OCI-LY1 (cell line): ENCODE data around the gene TNS3.

Experiments used
- H2AFZ ChIP-seq: fragments of 200-600 bp; sonication (generic), shearing (Covaris generic); 2 replicates; pipeline ENCODE4 v1.6.0; 2014; ENCODE audit warnings: antibody characterized with exemption, mild to moderate bottlenecking, low read length
- H3F3A ChIP-seq: fragments of 200-600 bp; sonication (generic), shearing (Covaris generic); 2 replicates; pipeline ENCODE4 v1.6.0; 2014; ENCODE audit warnings: mild to moderate bottlenecking, antibody characterized with exemption, low read length, moderate library complexity; ENCODE audit not compliant: insufficient read depth
- H3K27ac ChIP-seq: fragments of 200-600 bp; sonication (generic); 2 replicates; pipeline ENCODE4 v1.5.1; 2014; ENCODE audit warnings: low read length, mixed run types, mild to moderate bottlenecking, low read depth; ENCODE audit not compliant: poor library complexity, severe bottlenecking
- H3K27me3 ChIP-seq: fragments of 200-600 bp; sonication (generic); 2 replicates; pipeline ENCODE4 v1.6.0; 2014; ENCODE audit warnings: antibody characterized with exemption, mild to moderate bottlenecking, low read length, moderate library complexity; ENCODE audit not compliant: insufficient read depth
- H3K36me3 ChIP-seq: fragments of 200-600 bp; sonication (generic); 2 replicates; pipeline ENCODE4 v1.6.1; 2014; ENCODE audit warnings: mild to moderate bottlenecking, antibody characterized with exemption, low read length, moderate library complexity, mixed read lengths; ENCODE audit not compliant: insufficient read depth
- H3K4me1 ChIP-seq: fragments of 200-600 bp; sonication (generic); 2 replicates; pipeline ENCODE4 v1.5.1; 2014; ENCODE audit warnings: mild to moderate bottlenecking, low read length, moderate library complexity; ENCODE audit not compliant: insufficient read depth, severe bottlenecking
- H3K4me2 ChIP-seq: fragments of 200-600 bp; sonication (generic), shearing (Covaris generic); 2 replicates; pipeline ENCODE4 v1.6.1; 2014; ENCODE audit warnings: low read length
- H3K4me3 ChIP-seq: fragments of 200-600 bp; sonication (generic); 2 replicates; pipeline ENCODE4 v1.5.1; 2014; ENCODE audit warnings: low read length, low read depth, mild to moderate bottlenecking, mixed read lengths; ENCODE audit not compliant: poor library complexity, severe bottlenecking
- H3K79me2 ChIP-seq: fragments of 200-600 bp; shearing (Covaris generic); 2 replicates; pipeline ENCODE4 v1.6.1; 2016; ENCODE audit warnings: mixed run types, low read length, mixed read lengths; ENCODE audit not compliant: insufficient read depth
- H3K9ac ChIP-seq: fragments of 200-600 bp; sonication (generic), shearing (Covaris generic); 2 replicates; pipeline ENCODE4 v1.6.1; 2014; ENCODE audit warnings: mild to moderate bottlenecking, low read length, mixed read lengths
- H3K9me2 ChIP-seq: fragments of 200-600 bp; sonication (generic), shearing (Covaris generic); 2 replicates; pipeline ENCODE4 v1.6.1; 2014; ENCODE audit warnings: low read depth, mild to moderate bottlenecking, low read length, mixed read lengths
- H3K9me3 ChIP-seq: fragments of 200-600 bp; shearing (Covaris generic); 2 replicates; pipeline ENCODE4 v1.6.1; 2014; ENCODE audit warnings: low read length, mixed read lengths
- H4K20me1 ChIP-seq: fragments of 200-600 bp; sonication (generic), shearing (Covaris generic); 2 replicates; pipeline ENCODE4 v1.6.0; 2016; ENCODE audit warnings: mild to moderate bottlenecking, low read length; ENCODE audit not compliant: insufficient read depth
- EZH2 ChIP-seq: fragments of 200-600 bp; sonication (generic), shearing (Covaris generic); IDR thresholded peaks from 2 replicates; pipeline ENCODE4 v1.8.0; 2017; ENCODE audit warnings: borderline replicate concordance, mixed run types, mild to moderate bottlenecking, antibody characterized with exemption, low read length, moderate library complexity, mixed read lengths
- TF ChIP-seq, protein P1 (sequence below): fragments of 200-600 bp; sonication (generic), shearing (Covaris generic); IDR thresholded peaks from 2 replicates; pipeline ENCODE4 v1.5.1; 2017; ENCODE audit warnings: mild to moderate bottlenecking, antibody characterized with exemption, low read length, moderate library complexity, mixed read lengths

Gene TNS3

DNA sequence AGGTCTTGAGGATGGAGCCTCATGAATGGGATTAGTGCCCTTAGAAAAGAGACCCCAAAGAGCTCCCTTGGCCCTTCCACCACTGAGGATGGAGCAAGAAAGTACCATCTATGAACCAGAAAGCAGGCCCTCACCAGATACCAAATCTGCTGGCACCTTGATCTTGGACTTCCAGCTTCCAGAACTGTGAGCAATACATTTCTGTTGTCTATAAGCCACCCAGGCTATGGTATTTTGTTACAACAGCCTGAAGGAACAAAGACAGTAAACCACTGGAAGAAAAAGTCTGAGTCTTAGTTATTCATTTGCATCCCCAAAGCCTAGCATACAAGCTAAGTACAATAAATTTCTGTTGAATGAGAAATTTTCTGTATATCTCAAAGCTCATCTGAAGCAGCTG is 37.9 kb upstream of the TNS3 start:
- Histone ChIP-seq H3K27me3 (no peaks in the 10 kb centered on the region), H3K27ac (peak overlapping the region; percentile 94), H3K4me1 (peaks cover 57% of the 10 kb centered on the region), H3K4me2 (peak overlapping the region; percentile 22; the same call in 1 of the 2 replicates), H3K4me3 (no peak overlapping the region), H4K20me1 (no peaks in the 10 kb centered on the region), H3K79me2 (no peaks in the 10 kb centered on the region), H3K9me2 (no peaks in the 10 kb centered on the region), H3F3A (peaks cover 5% of the 10 kb centered on the region), H3K36me3 (no peaks in the 10 kb centered on the region), H2AFZ (no peak overlapping the region), H3K9ac (no peak overlapping the region; the same call in 1 of the 2 replicates), H3K9me3 (no peaks in the 10 kb centered on the region)
- TF ChIP-seq, protein P1, sequence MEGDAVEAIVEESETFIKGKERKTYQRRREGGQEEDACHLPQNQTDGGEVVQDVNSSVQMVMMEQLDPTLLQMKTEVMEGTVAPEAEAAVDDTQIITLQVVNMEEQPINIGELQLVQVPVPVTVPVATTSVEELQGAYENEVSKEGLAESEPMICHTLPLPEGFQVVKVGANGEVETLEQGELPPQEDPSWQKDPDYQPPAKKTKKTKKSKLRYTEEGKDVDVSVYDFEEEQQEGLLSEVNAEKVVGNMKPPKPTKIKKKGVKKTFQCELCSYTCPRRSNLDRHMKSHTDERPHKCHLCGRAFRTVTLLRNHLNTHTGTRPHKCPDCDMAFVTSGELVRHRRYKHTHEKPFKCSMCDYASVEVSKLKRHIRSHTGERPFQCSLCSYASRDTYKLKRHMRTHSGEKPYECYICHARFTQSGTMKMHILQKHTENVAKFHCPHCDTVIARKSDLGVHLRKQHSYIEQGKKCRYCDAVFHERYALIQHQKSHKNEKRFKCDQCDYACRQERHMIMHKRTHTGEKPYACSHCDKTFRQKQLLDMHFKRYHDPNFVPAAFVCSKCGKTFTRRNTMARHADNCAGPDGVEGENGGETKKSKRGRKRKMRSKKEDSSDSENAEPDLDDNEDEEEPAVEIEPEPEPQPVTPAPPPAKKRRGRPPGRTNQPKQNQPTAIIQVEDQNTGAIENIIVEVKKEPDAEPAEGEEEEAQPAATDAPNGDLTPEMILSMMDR: no peak
- no peak for TF ChIP-seq EZH2

DNA sequence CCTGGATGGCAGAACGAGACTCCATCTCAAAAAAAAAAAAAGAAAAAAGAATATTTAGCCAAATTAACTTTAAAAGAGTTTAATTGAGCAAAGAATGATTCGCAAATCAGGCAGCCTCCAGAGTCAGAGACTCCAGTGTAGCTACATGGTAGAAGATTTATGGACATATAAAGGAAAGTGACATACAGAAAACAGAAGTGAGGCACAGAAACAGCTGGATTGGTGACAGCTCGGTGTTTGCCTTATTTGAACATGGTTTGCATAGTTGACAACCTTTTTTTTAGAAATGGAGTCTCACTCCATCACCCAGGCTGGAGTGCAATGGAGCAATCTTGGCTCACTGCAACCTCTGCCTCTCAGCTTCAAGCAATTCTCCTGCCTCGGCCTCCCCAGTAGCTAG is 35.2 kb upstream of the TNS3 start:
- no peaks in the 10 kb centered on the region for H3K9me2 ChIP-seq
- no peak overlapping the region for H3K4me3 ChIP-seq
- peak overlapping the region; percentile 6 for H3K27ac ChIP-seq
- no peak overlapping the region for H2AFZ ChIP-seq
- H3K4me2 ChIP-seq: no peak overlapping the region
- H3K27me3 ChIP-seq: no peaks in the 10 kb centered on the region
- no peaks in the 10 kb centered on the region for H3F3A ChIP-seq
- no peak overlapping the region for H3K9ac ChIP-seq
- peaks cover 47% of the 10 kb centered on the region for H3K4me1 ChIP-seq
- no peaks in the 10 kb centered on the region for H3K79me2 ChIP-seq
- H3K9me3 ChIP-seq: no peaks in the 10 kb centered on the region
- no peak for TF ChIP-seq EZH2
- TF ChIP-seq, protein P1: no peak
- no peaks in the 10 kb centered on the region for H3K36me3 ChIP-seq
- H4K20me1 ChIP-seq: no peaks in the 10 kb centered on the region

GRCh38 chr7:47614450-47614849 is 32.5 kb upstream of the TNS3 start:
- H3K9ac ChIP-seq: no peak overlapping the region
- no peaks in the 10 kb centered on the region for H3K9me3 ChIP-seq
- no peak for TF ChIP-seq EZH2
- TF ChIP-seq, protein P1: no peak
- H3F3A ChIP-seq: no peaks in the 10 kb centered on the region
- no peaks in the 10 kb centered on the region for H3K79me2 ChIP-seq
- no peaks in the 10 kb centered on the region for H3K27me3 ChIP-seq
- no peaks in the 10 kb centered on the region for H4K20me1 ChIP-seq
- peaks cover 20% of the 10 kb centered on the region for H3K4me1 ChIP-seq
- no peak overlapping the region for H3K27ac ChIP-seq
- no peak overlapping the region for H2AFZ ChIP-seq
- no peak overlapping the region for H3K4me3 ChIP-seq
- no peak overlapping the region for H3K4me2 ChIP-seq
- H3K36me3 ChIP-seq: no peaks in the 10 kb centered on the region
- no peaks in the 10 kb centered on the region for H3K9me2 ChIP-seq
